Measurements from ENCODE around the gene NKAIN2.
"Not testable (repeated sequence)": the region's sequence is repeated elsewhere in the genome, so short reads cannot be mapped to it uniquely, and the experiment has no call there.

NKAIN2 gene

DNA sequence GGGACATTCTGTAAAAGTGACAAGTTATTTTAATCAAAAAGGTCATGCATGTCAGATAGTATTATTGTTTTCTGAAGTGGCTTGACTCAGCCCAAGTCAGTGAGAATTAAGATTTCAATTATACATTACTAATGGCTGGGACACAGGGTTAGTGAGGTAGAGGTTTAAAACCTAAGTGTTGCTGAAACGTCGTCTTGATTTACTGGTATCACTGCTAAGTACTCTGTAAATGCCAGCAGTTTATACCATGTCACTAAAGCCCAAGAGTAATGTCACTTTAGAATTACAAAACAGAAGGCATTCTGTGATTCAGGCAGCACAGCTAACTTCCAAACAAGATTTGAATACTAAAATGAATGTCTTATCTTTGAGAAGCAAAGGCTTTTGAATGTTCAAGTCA, 176.6 kb downstream of the NKAIN2 start:
- H3K4me3 ChIP-seq (ENCODE audit: low read length in 2 of 2), result no peak overlapping the region
- no peak overlapping the region for H3K27ac ChIP-seq (ENCODE audit: low read depth in 2 of 2, low read length in 2 of 2)
- H3K9ac ChIP-seq (ENCODE audit: low read depth in 1 of 2, low read length in 2 of 2), result no peak overlapping the region
- H3K4me1 ChIP-seq (ENCODE audit: control insufficient read depth in 2 of 2, insufficient read depth in 2 of 2, low read length in 2 of 2), result no peaks in the 10 kb centered on the region
- no peaks in the 10 kb centered on the region for H3K36me3 ChIP-seq (ENCODE audit: control insufficient read depth in 2 of 2, insufficient read depth in 2 of 2, low read length in 2 of 2)
- no peaks in the 10 kb centered on the region for H3K27me3 ChIP-seq (ENCODE audit: control insufficient read depth in 2 of 2, insufficient read depth in 2 of 2, low read length in 2 of 2)
- H3K9me3 ChIP-seq (ENCODE audit: control insufficient read depth in 2 of 2, low read length in 2 of 2), result no peaks in the 10 kb centered on the region

DNA sequence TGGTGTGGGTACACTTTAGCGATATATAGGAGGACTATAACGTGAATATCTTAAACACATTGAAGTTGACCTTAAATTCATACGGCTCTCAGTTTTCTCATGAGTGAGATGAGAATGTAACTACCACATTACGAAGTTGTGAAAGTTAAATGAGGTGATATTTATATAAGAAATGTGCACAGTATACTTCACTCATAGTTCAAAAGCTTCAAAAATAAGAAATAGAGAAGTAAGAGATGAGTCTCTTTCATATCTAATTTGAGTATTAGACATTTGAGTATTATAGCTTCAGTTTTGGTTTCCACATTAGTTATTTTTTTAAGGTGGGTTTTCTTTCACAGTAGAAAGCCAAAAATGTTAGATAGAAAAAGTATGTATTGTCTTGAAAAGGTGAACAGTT, 183.3 kb downstream of the NKAIN2 start:
- H3K4me3 ChIP-seq (ENCODE audit: low read length in 2 of 2), result no peak overlapping the region
- H3K36me3 ChIP-seq (ENCODE audit: control insufficient read depth in 2 of 2, insufficient read depth in 2 of 2, low read length in 2 of 2), result no peaks in the 10 kb centered on the region
- no peaks in the 10 kb centered on the region for H3K27me3 ChIP-seq (ENCODE audit: control insufficient read depth in 2 of 2, insufficient read depth in 2 of 2, low read length in 2 of 2)
- H3K9me3 ChIP-seq (ENCODE audit: control insufficient read depth in 2 of 2, low read length in 2 of 2), result no peaks in the 10 kb centered on the region
- H3K4me1 ChIP-seq (ENCODE audit: control insufficient read depth in 2 of 2, insufficient read depth in 2 of 2, low read length in 2 of 2), result no peaks in the 10 kb centered on the region
- no peak overlapping the region for H3K9ac ChIP-seq (ENCODE audit: low read depth in 1 of 2, low read length in 2 of 2)
- no peak overlapping the region for H3K27ac ChIP-seq (ENCODE audit: low read depth in 2 of 2, low read length in 2 of 2)

DNA sequence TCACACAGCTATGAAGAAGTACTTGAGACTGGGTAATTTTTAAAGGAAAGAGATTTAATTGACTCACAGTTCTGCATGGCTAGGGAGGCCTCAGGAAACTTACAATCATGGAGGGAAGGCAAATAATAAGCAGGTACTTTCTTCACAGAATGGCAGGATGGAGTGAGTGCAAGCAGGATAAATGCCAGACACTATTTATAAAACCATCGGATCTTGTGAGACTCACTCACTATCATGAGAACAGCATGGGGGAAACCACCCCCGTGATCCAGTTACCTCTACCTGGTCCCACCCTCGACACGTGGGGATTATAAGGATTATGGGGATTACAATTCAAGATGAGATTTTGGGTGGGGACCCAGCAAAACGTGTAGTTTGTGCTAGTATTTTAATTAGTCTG, 186.3 kb downstream of the NKAIN2 start:
- not testable (repeated sequence) for H3K4me3 ChIP-seq (ENCODE audit: low read length in 2 of 2); H3K9me3 ChIP-seq (ENCODE audit: control insufficient read depth in 2 of 2, low read length in 2 of 2); H3K27ac ChIP-seq (ENCODE audit: low read depth in 2 of 2, low read length in 2 of 2); H3K27me3 ChIP-seq (ENCODE audit: control insufficient read depth in 2 of 2, insufficient read depth in 2 of 2, low read length in 2 of 2); H3K36me3 ChIP-seq (ENCODE audit: control insufficient read depth in 2 of 2, insufficient read depth in 2 of 2, low read length in 2 of 2); H3K9ac ChIP-seq (ENCODE audit: low read depth in 1 of 2, low read length in 2 of 2); H3K4me1 ChIP-seq (ENCODE audit: control insufficient read depth in 2 of 2, insufficient read depth in 2 of 2, low read length in 2 of 2)

DNA sequence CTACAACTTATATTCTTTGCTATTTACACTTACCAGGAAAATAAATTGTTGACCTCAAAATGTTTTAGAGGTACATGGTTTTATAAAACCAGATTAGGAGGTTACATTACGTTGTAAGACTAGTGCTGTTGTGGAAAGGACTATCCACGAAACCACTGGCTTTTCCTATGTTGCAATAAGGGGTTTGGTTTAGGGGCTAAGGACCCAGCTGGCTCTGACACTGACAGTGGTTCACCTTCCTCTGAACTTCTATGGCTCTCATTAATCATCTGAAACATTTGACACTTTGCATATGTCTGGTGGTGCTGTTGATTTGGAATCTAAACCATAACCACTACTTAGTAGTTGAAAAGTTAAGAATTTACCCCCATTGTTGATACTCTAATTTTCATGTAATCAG, 186.7 kb downstream of the NKAIN2 start:
- no peaks in the 10 kb centered on the region for H3K36me3 ChIP-seq (ENCODE audit: control insufficient read depth in 2 of 2, insufficient read depth in 2 of 2, low read length in 2 of 2)
- no peak overlapping the region for H3K9ac ChIP-seq (ENCODE audit: low read depth in 1 of 2, low read length in 2 of 2)
- no peaks in the 10 kb centered on the region for H3K4me1 ChIP-seq (ENCODE audit: control insufficient read depth in 2 of 2, insufficient read depth in 2 of 2, low read length in 2 of 2)
- no peaks in the 10 kb centered on the region for H3K9me3 ChIP-seq (ENCODE audit: control insufficient read depth in 2 of 2, low read length in 2 of 2)
- H3K27me3 ChIP-seq (ENCODE audit: control insufficient read depth in 2 of 2, insufficient read depth in 2 of 2, low read length in 2 of 2), result no peaks in the 10 kb centered on the region
- no peak overlapping the region for H3K27ac ChIP-seq (ENCODE audit: low read depth in 2 of 2, low read length in 2 of 2)
- no peak overlapping the region for H3K4me3 ChIP-seq (ENCODE audit: low read length in 2 of 2)

DNA sequence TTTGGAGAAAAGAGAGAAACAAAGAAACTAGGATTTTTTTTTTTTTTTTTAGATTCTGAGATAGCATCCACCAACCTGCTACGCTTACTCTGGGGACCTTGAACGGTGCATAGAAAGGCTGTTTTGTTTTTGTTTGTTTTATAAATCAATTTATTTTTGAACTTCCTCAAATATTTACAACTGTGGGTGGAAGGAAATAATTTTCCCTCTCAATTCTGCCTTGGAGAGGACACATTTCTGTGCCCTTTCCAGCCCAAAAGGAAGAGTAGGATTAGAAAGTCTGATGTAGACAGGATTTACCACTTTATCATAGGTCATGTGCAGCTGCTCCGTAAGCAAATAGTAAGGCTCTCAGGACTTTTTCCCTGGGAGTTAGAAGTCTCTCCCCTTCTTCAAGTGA, 190.5 kb downstream of the NKAIN2 start:
- Histone ChIP-seq H3K9me3 (ENCODE audit: control insufficient read depth in 2 of 2, low read length in 2 of 2) (no peaks in the 10 kb centered on the region), H3K4me1 (ENCODE audit: control insufficient read depth in 2 of 2, insufficient read depth in 2 of 2, low read length in 2 of 2) (no peaks in the 10 kb centered on the region), H3K27ac (ENCODE audit: low read depth in 2 of 2, low read length in 2 of 2) (no peak overlapping the region), H3K27me3 (ENCODE audit: control insufficient read depth in 2 of 2, insufficient read depth in 2 of 2, low read length in 2 of 2) (no peaks in the 10 kb centered on the region), H3K9ac (ENCODE audit: low read depth in 1 of 2, low read length in 2 of 2) (no peak overlapping the region), H3K36me3 (ENCODE audit: control insufficient read depth in 2 of 2, insufficient read depth in 2 of 2, low read length in 2 of 2) (no peaks in the 10 kb centered on the region), H3K4me3 (ENCODE audit: low read length in 2 of 2) (no peak overlapping the region)

DNA sequence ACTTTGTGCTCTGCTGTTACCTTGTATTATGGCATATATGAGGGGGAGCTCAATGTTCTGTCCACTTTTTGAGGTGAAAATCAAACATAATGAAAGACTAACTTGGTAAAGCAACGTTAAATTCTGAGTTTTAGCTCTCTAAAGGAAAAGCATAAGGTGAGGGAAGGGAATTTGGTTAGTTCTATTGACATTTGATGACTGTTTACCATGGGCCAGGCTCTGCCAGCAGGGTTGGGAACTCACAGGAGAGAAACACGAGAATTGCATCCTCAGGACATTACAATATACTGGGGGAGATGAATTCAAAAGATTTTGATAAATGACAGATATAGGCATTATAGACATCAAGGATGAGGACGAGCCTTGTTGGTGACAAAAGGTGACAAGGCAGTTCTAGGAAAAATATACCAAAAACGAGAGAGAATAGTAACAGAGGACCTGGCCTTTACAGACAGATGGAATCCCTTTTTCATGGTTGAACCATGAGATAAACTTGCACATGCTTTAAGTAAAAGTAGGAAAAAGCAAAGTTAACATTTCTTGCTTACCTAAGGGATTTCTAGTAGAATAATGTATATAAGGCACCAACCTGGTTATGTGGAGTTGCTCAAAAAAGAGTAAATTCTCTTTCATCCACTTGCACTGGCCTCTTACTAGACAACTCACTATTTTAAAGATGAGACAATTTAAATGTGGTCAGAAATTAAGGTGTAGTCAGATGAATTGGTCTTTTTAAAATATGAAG, 191.4 kb downstream of the NKAIN2 start:
- Histone ChIP-seq H3K4me3 (ENCODE audit: low read length in 2 of 2) (no peak overlapping the region), H3K27ac (ENCODE audit: low read depth in 2 of 2, low read length in 2 of 2) (no peak overlapping the region), H3K36me3 (ENCODE audit: control insufficient read depth in 2 of 2, insufficient read depth in 2 of 2, low read length in 2 of 2) (no peaks in the 10 kb centered on the region), H3K9me3 (ENCODE audit: control insufficient read depth in 2 of 2, low read length in 2 of 2) (no peaks in the 10 kb centered on the region), H3K4me1 (ENCODE audit: control insufficient read depth in 2 of 2, insufficient read depth in 2 of 2, low read length in 2 of 2) (no peaks in the 10 kb centered on the region), H3K27me3 (ENCODE audit: control insufficient read depth in 2 of 2, insufficient read depth in 2 of 2, low read length in 2 of 2) (no peaks in the 10 kb centered on the region), H3K9ac (ENCODE audit: low read depth in 1 of 2, low read length in 2 of 2) (no peak overlapping the region)

DNA sequence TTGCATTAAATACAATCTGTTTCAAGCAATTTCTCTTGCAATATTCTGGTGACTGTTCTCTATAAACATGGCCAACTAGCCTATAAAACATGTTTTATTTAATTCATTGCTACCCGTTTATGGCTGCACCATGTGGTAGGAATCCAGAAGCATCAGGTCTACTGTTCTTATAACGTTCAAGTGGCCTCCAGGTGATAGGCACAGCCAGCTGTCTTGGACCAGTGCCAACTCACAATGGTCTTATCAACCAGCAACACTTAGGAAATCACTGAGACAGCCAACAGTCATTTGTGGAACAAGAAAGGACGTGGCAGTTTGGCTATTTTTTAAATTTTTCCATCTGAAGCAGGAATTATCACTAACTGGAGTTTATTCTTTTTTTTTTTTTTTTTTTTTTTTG, 193.6 kb downstream of the NKAIN2 start:
- H3K4me3 ChIP-seq (ENCODE audit: low read length in 2 of 2), result no peak overlapping the region
- no peaks in the 10 kb centered on the region for H3K4me1 ChIP-seq (ENCODE audit: control insufficient read depth in 2 of 2, insufficient read depth in 2 of 2, low read length in 2 of 2)
- no peak overlapping the region for H3K9ac ChIP-seq (ENCODE audit: low read depth in 1 of 2, low read length in 2 of 2)
- no peaks in the 10 kb centered on the region for H3K9me3 ChIP-seq (ENCODE audit: control insufficient read depth in 2 of 2, low read length in 2 of 2)
- H3K36me3 ChIP-seq (ENCODE audit: control insufficient read depth in 2 of 2, insufficient read depth in 2 of 2, low read length in 2 of 2), result no peaks in the 10 kb centered on the region
- H3K27me3 ChIP-seq (ENCODE audit: control insufficient read depth in 2 of 2, insufficient read depth in 2 of 2, low read length in 2 of 2), result no peaks in the 10 kb centered on the region
- H3K27ac ChIP-seq (ENCODE audit: low read depth in 2 of 2, low read length in 2 of 2), result no peak overlapping the region

DNA sequence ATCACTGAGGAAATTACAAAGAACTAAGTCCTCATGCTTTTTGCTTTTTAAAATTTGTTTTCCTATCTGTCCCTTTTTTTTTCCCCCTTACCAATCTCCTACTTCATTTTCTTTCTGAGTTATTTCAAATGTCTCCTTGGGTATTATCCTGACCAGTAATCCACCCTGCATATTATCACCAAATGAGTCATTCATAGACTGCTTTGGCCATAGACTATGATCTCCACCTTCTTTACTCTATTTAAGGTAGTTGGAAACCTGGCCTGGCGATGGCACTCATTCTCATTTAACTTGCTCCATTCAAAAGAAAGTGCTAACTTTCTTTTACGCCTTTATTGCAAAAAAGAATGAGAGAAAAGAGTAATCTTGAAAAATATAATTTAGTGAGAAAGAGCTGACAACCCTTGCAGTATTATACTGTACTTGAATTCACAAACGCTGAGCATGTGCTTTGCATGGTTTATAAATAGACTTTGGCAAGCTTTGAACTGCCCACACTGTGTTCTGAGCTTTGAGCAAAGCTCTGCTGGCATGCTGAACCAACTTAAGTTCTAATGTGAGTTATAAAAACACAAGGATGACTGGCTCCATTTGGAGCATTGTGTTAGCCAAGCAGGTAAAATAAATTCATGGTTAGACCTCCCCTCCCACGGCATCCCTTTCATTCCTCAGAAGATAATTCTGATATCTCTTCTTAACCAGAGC, 198.9 kb downstream of the NKAIN2 start:
- H3K27ac ChIP-seq (ENCODE audit: low read depth in 2 of 2, low read length in 2 of 2), result no peak overlapping the region
- no peak overlapping the region for H3K9ac ChIP-seq (ENCODE audit: low read depth in 1 of 2, low read length in 2 of 2)

DNA sequence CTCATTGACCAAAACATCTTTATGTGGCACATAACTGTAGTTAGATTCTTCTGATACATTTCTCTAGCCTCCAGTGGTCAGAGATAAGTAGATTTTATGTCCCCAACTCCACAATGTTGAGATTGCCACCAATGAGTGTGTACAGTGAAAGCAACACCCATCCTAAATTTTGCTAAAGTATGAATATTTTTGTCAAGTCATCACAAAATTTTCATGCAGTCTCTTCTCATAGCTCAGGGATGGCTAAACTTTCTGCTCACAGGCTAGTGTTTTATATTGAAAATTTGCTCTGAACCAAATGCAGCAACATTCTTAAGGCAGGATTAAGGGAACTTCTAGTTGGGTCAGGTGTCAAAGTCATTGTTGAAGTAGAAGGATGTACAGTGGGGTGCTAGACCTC, 203.6 kb downstream of the NKAIN2 start:
- H3K9ac ChIP-seq (ENCODE audit: low read depth in 1 of 2, low read length in 2 of 2), result no peak overlapping the region
- H3K27me3 ChIP-seq (ENCODE audit: control insufficient read depth in 2 of 2, insufficient read depth in 2 of 2, low read length in 2 of 2), result no peaks in the 10 kb centered on the region
- no peak overlapping the region for H3K27ac ChIP-seq (ENCODE audit: low read depth in 2 of 2, low read length in 2 of 2)
- no peak overlapping the region for H3K4me3 ChIP-seq (ENCODE audit: low read length in 2 of 2)
- no peaks in the 10 kb centered on the region for H3K36me3 ChIP-seq (ENCODE audit: control insufficient read depth in 2 of 2, insufficient read depth in 2 of 2, low read length in 2 of 2)
- H3K4me1 ChIP-seq (ENCODE audit: control insufficient read depth in 2 of 2, insufficient read depth in 2 of 2, low read length in 2 of 2), result no peaks in the 10 kb centered on the region
- H3K9me3 ChIP-seq (ENCODE audit: control insufficient read depth in 2 of 2, low read length in 2 of 2), result no peaks in the 10 kb centered on the region

More for the DNA sequence above, 198.9 kb downstream of the NKAIN2 start:
- Histone ChIP-seq H3K27me3 (ENCODE audit: control insufficient read depth in 2 of 2, insufficient read depth in 2 of 2, low read length in 2 of 2) (no peaks in the 10 kb centered on the region), H3K4me1 (ENCODE audit: control insufficient read depth in 2 of 2, insufficient read depth in 2 of 2, low read length in 2 of 2) (no peaks in the 10 kb centered on the region), H3K9me3 (ENCODE audit: control insufficient read depth in 2 of 2, low read length in 2 of 2) (no peaks in the 10 kb centered on the region), H3K36me3 (ENCODE audit: control insufficient read depth in 2 of 2, insufficient read depth in 2 of 2, low read length in 2 of 2) (no peaks in the 10 kb centered on the region), H3K4me3 (ENCODE audit: low read length in 2 of 2) (no peak overlapping the region)

DNA sequence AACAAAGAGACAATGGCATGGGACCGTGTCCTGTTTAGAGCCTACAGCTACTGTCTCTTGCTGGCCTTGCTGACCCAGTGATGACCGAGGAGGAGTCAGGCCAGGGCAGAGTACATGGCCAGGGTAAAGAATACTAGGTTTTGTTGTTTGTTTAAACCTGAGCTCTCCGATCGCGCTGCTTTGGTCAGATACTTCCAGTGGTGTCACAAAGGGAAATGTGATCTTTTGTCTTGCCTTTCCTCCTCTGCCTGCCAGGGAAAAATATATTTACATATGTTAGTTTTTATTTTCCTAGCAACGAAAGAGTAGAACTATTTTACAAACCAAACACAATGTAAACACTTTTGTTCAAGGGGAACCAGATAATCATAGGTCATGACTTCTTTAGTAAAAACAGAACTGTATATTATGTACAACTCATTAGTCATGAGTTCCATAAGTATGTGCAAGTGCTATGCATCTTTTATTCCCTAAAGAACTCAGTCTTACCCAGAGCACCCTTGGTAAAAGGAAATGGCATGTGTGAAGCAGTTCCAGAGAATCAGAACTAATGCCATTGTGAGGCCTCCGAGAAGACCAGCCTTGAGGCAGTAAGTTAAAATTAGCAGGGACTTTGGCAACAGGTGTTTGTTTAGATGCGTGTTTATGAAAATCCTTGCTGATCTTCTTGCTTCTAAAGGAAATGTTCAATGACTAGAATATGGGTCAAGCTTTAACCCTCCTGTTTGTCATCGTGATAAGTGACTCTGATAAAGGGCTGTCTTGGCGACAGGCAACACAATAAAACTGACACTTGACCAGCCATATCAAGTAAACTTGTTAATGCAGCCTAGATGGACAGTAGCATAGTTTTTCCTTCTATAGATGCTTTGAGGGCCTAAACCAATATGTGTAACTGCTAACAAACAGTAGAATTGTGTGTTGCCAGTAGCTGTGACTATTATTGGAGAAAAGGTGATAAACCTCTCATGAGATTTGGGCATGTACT, 204.6 kb downstream of the NKAIN2 start:
- Histone ChIP-seq H3K4me3 (ENCODE audit: low read length in 2 of 2) (no peak overlapping the region), H3K9ac (ENCODE audit: low read depth in 1 of 2, low read length in 2 of 2) (no peak overlapping the region), H3K27ac (ENCODE audit: low read depth in 2 of 2, low read length in 2 of 2) (no peak overlapping the region), H3K4me1 (ENCODE audit: control insufficient read depth in 2 of 2, insufficient read depth in 2 of 2, low read length in 2 of 2) (no peaks in the 10 kb centered on the region), H3K27me3 (ENCODE audit: control insufficient read depth in 2 of 2, insufficient read depth in 2 of 2, low read length in 2 of 2) (no peaks in the 10 kb centered on the region), H3K36me3 (ENCODE audit: control insufficient read depth in 2 of 2, insufficient read depth in 2 of 2, low read length in 2 of 2) (no peaks in the 10 kb centered on the region), H3K9me3 (ENCODE audit: control insufficient read depth in 2 of 2, low read length in 2 of 2) (no peaks in the 10 kb centered on the region)

Measured in mucosa of rectum (tissue), 2 donors.